GM13977 (cell line): ENCODE data around the gene GTF2H4.
"Not testable (repeated sequence)": the region's sequence is repeated elsewhere in the genome, so short reads cannot be mapped to it uniquely, and the experiment has no call there.

ENCODE experiments used
- DNase-seq: peaks from one replicate; pipeline ENCODE4 v3.0.0; 2012; ENCODE audit warnings: low spot score
- in situ Hi-C: fragments of 300-500 bp; cut with MboI; formaldehyde crosslinking; loops from one replicate; pipeline ENCODE4 v1.12.0; 2022; ENCODE audit warnings: low sequenced_read_pairs, low pct_unique_long_range_greater_than_20kb, mixed read lengths, inconsistent platforms; ENCODE audit not compliant: unreplicated experiment
- TF ChIP-seq, protein P1 (sequence below): IDR thresholded peaks from 2 replicates; pipeline ENCODE4 v1.5.1; 2012; ENCODE audit warnings: mild to moderate bottlenecking, control low read depth; ENCODE audit not compliant: insufficient read depth; ENCODE audit errors: extremely low read depth, missing control alignments

GTF2H4 gene

DNA sequence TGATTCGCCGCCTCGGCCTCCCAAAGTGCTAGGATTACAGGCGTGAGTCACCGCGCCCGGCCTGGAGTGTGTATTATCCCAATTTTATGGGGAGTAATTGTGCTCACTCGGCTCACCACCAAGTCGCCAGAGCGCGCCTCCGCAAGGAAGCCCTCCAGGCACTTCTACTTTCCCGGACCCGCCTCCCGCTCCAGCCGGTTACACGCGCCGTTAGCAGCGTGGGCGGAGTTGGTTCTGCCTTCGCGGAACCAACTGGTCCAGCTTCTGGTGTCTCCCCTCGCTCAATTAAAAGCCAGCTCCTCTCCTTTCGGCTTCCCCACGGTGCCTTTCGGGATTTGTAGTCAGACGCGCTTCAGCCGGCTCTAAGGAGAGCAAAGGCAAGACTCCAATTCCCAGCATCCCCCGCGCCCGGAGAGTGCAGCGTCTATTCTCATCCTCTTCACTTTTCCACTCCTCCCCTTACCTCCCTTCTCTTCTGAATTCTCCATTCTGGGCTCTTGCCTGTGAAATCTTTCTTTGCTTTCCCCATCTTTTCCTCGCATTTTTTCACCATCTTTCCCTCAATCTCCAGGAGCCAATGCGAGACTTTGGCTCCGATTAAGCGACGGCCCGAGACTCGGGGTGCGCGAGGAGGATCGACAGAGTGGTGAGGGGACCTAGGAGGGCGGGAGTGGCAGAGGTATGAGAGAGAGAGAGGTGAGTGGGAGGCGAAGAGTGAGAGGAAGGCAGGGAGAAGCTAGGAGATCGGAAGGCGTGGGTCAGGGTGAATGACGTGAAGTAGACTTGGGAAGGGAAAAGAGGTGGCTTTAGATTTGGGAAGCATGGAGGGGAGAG is at the start of gene GTF2H4:
GTF2H4 (plus strand) TSS at position 450 of the 834 bp plus-strand sequence.
- peak; percentile 94 for DNase-seq
- in situ Hi-C loops, result no loop called here
- TF ChIP-seq, protein P1, sequence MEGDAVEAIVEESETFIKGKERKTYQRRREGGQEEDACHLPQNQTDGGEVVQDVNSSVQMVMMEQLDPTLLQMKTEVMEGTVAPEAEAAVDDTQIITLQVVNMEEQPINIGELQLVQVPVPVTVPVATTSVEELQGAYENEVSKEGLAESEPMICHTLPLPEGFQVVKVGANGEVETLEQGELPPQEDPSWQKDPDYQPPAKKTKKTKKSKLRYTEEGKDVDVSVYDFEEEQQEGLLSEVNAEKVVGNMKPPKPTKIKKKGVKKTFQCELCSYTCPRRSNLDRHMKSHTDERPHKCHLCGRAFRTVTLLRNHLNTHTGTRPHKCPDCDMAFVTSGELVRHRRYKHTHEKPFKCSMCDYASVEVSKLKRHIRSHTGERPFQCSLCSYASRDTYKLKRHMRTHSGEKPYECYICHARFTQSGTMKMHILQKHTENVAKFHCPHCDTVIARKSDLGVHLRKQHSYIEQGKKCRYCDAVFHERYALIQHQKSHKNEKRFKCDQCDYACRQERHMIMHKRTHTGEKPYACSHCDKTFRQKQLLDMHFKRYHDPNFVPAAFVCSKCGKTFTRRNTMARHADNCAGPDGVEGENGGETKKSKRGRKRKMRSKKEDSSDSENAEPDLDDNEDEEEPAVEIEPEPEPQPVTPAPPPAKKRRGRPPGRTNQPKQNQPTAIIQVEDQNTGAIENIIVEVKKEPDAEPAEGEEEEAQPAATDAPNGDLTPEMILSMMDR, result no peak

DNA sequence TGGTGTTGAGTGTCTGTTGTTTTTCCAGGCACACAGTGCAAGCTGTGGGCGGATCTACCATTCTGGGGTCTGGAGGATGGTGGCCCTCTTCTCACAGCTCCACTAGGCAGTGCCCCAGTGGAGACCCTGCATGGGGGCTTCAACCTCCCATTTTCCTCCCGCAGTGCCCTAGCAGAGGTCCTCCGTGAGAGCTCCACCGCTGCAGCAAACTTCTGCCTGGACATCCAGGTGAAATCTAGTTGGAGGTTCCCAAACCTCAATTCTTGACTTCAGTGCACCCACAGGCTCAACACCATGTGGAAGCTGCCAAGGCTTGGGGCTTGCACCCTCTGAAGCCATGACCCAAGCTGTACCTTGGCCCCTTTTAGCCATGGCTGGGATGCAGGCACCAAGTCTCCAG is 48.3 kb upstream of the GTF2H4 start:
- DNase-seq, in situ Hi-C loops: not testable (repeated sequence)

DNA sequence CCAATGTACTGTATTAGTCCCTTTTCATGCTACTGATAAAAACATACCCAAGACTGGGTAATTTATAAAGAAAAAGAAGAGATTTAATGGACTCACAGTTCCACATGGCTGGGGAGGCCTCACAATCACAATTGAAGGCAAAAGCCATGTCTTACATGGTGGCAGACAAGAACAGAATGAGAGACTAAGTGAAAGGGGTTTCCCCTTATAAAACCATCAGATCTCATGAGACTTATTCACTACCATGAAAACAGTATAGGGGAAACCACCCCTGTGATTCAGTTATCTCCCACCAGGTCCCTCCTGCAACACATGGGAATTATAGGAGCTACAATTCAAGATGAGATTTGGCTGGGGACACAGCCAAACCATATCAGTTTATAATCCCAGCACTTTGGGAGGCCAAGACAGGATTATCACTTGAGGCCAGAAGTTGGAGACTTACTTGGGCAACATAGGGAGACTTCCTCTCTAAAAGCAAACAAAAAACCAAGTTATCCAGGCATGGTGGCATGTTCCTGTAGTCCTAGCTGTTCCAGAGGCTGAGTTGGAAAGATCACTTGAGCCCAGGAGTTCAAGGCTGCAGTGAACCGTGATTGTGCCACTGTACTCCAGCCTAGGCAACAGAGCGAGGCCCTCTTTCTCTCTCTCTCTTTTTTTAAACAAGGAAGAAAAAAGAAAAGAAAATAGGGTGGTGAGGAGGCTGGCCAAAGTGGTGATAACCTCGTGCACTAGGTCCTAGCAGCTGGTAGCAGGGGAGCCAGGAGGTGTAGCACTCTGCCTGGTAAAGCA is 46.6 kb upstream of the GTF2H4 start:
- no peak for DNase-seq
- in situ Hi-C loops, result no loop called here
- TF ChIP-seq, protein P1, result no peak

DNA sequence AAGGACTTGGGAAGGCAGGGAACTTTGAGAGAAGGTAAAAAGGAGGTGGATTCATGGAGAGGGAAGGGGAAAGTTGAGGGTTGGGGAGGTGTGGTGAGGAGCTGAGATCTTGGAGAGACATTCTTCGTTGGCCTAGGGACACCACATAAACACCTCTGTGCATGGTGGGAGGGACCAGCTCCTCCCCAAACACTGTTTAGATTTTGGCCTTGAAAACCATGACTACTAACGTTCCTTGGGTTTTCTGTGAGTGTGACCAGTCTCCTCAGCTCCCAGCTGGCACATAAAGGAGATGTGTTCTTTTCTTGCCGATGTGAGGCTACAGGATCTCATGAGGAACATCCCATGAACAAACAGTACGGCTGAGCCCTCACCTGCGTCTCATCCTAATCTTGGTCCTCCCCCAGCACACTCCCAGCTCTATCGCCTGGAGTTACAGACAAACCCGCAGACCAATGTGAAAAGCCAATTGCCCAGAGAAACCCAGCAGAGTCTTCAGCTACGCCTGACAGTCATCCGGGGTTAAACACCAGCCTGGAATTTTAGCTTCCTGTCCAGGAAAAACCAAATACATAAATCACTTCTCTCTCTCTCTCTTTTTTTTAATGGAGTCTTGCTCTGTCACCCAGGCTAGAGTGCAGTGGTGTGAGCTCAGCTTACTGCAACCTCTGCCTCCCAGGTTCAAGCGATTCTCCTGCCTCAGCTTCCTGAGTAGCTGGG is 45.7 kb upstream of the GTF2H4 start:
- TF ChIP-seq, protein P1, result no peak
- no peak for DNase-seq
- in situ Hi-C loops, result no loop called here

DNA sequence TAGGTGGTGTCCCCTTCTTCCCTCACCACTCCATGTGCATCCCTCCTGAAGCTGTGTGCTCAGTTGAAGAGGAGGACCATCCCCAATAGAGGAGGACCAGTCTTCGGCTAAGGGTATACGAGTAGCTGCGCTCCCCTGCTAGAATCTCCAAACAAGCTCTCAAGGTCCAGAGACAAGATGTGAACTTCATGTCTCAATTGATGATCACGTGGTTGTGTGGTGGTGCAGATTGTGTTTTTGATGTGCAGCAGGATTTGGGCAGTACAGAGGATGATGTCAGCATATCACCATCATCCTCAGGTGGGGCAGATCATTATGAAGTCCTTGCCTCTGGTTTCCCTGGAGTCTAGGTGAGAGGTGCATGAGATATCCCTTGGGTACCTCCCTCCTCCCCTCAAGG is 43.7 kb upstream of the GTF2H4 start:
- no peak for DNase-seq
- in situ Hi-C loops, result no loop called here
- TF ChIP-seq, protein P1, result no peak

DNA sequence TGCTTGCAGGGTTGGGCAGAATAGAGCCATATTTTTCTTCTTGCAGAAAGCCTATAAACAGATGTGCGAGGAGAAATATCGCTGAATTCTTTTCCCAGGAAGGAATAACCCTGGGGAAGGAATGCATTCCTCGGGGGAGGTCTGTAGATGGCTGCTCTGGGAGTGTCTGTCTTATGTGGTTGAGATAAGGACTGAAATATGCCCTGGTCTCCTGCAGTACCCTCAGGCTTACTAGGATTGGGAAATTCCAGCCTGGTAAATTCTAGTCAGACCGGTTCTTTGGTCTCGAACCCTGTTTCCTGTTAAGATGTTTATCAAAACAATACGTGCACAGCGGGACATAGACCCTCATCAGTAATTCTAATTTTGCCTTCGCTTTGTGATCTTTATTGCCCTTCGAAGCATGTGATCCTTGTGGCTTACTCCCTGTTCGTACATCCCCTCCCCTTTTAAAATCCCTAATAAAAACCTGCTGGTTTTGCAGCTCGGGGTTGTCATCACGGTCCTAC is 38.7 kb upstream of the GTF2H4 start:
- in situ Hi-C loops, DNase-seq: not testable (repeated sequence)

DNA sequence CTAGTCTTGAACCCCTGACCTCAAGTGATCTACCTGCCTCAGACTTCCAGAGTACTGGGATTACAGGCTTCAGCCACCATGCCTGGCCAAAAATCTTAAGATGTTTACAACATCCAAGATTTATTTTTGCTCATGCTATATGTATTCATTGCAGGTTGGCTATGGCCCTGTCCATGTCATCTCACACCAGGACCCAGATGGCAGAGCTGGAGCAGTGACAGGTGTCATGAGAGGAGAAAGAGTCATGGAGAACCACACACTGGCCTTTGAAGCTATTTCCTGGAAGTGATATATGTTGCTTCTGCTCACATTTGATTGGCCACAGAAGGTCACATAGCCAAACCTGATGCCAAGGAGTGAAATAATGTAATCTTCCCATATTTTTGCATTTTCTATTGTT is 37.5 kb upstream of the GTF2H4 start:
- DNase-seq, result no peak
- TF ChIP-seq, protein P1, result no peak
- in situ Hi-C loops, result loop anchor here (10.0 kb wide), 1 partner anchor 46 kb away; no protein-coding TSS in a partner anchor
